Naive thymus-derived CD4-positive, alpha-beta T cell (primary cell): ENCODE measurements around the gene NAA40. TPM values are rescaled to one million over a fixed set of nuclear protein-coding genes. Genes with fewer than 3 reads are reported as not detected.

Source experiments
- ATAC-seq: fragments of 150-1000 bp; cut with Tn5 transposase; 2 replicates; pipeline ENCODE4 v1.10.0; 2021; ENCODE audit warnings: mild to moderate bottlenecking, moderate library complexity
- CTCF ChIA-PET: fragments of 350-600 bp; sonication (Branson Sonifier 250); formaldehyde crosslinking; loops from one replicate; lab custom pipeline; 2021; ENCODE audit warnings: antibody characterized with exemption; lab: Charles Lee
- POLR2A ChIA-PET: fragments of 350-600 bp; sonication (Branson Sonifier 250); formaldehyde crosslinking; loops from one replicate; lab custom pipeline; 2021; ENCODE audit warnings: antibody characterized with exemption, inconsistent platforms; lab: Charles Lee
- DNase-seq, 9 donors: peaks; one replicate each; pipeline versions ENCODE4 v3.0.0 to v3.0.0-alpha.2; 2020 to 2022; ENCODE audit warnings: mixed read lengths in 1 of 9
- H3K27ac ChIP-seq: one replicate; pipeline ENCODE4 v1.7.0; 2013; ENCODE audit warnings: mild to moderate bottlenecking, low read depth, low read length, moderate library complexity
- H3K27me3 ChIP-seq, 2 donors: one replicate each; pipeline ENCODE4 v1.7.0; 2013; ENCODE audit warnings: low read length in 2 of 2, mild to moderate bottlenecking in 2 of 2, moderate library complexity in 2 of 2; ENCODE audit not compliant: control insufficient read depth in 2 of 2, insufficient read depth in 2 of 2
- H3K36me3 ChIP-seq, 3 experiments: 1 replicate in 2 of 3; 2 replicates in 1 of 3; pipeline ENCODE4 v1.7.0; 2013; ENCODE audit warnings: low read length in 3 of 3, mild to moderate bottlenecking in 3 of 3, moderate library complexity in 1 of 3; ENCODE audit not compliant: insufficient read depth in 3 of 3, control insufficient read depth in 2 of 3
- H3K4me1 ChIP-seq, 2 donors: one replicate each; pipeline ENCODE4 v1.7.0; 2013; ENCODE audit warnings: low read length in 2 of 2, mild to moderate bottlenecking in 2 of 2, moderate library complexity in 1 of 2; ENCODE audit not compliant: control insufficient read depth in 2 of 2, insufficient read depth in 2 of 2
- H3K4me3 ChIP-seq: 2 replicates; pipeline ENCODE4 v1.7.0; 2013; ENCODE audit warnings: mild to moderate bottlenecking, low read length
- H3K9me3 ChIP-seq, 3 experiments: 1 replicate in 2 of 3; 2 replicates in 1 of 3; pipeline ENCODE4 v1.7.0; 2013; ENCODE audit warnings: low read length in 3 of 3; ENCODE audit not compliant: control insufficient read depth in 2 of 3
- H3K27ac Mint-ChIP-seq, 9 donors: one replicate each; pipeline ENCODE4 v1.8.0; 2020 to 2022; ENCODE audit warnings: mixed read lengths in 9 of 9, mild to moderate bottlenecking in 8 of 9, moderate library complexity in 5 of 9, inconsistent platforms in 2 of 9
- H3K27me3 Mint-ChIP-seq, 5 donors: one replicate each; pipeline ENCODE4 v1.8.0; 2021 to 2022; ENCODE audit warnings: mixed read lengths in 5 of 5, mild to moderate bottlenecking in 1 of 5
- H3K36me3 Mint-ChIP-seq, 5 donors: one replicate each; pipeline ENCODE4 v1.8.0; 2020 to 2022; ENCODE audit warnings: mixed read lengths in 5 of 5, mild to moderate bottlenecking in 3 of 5, inconsistent platforms in 1 of 5
- H3K4me1 Mint-ChIP-seq, 7 donors: one replicate each; pipeline ENCODE4 v1.8.0; 2020 to 2022; ENCODE audit warnings: mixed read lengths in 7 of 7, mild to moderate bottlenecking in 3 of 7, inconsistent platforms in 1 of 7
- H3K4me3 Mint-ChIP-seq, 10 donors: one replicate each; pipeline ENCODE4 v1.8.0; 2020 to 2022; ENCODE audit warnings: mild to moderate bottlenecking in 10 of 10, mixed read lengths in 10 of 10, moderate library complexity in 6 of 10, inconsistent platforms in 2 of 10
- H3K9me3 Mint-ChIP-seq, 11 donors: one replicate each; pipeline ENCODE4 v1.8.0; 2020 to 2022; ENCODE audit warnings: mixed read lengths in 11 of 11, mild to moderate bottlenecking in 4 of 11, inconsistent platforms in 1 of 11, moderate library complexity in 1 of 11
- intact Hi-C, 2 donors: fragments of 100-400 bp; cut with micrococcal nuclease; formaldehyde crosslinking; loops; one replicate each; pipeline ENCODE4 v1.15.1; 2023
- polyA plus RNA-seq, 2 donors: library from polyadenylated mRNA; unstranded; fragments of 300-500 nt; fragmentation: Illumina TruSeq; gene quantifications; one replicate each; pipeline ENCODE4 v1.2.3, GENCODE V29; 2021
- total RNA-seq, 6 experiments: library from RNA in 5 of 6; stranded (reverse) in 5 of 6; gene quantifications; 1 replicate in 5 of 6; 2 replicates in 1 of 6; pipeline ENCODE4 v1.2.3 and lab custom pipeline; 2021 to 2026

NAA40 gene
- 10 to 100 TPM; 21.0 to 39.8 (median 24.8) TPM for total RNA-seq
- polyA plus RNA-seq, result 10 to 100 TPM in 1 of 2 donors, 1 to 10 TPM in 1; 5.1 to 10.3 TPM
- total RNA-seq (lab: John Stamatoyannopoulos, UW), result 30.8 reads per million, percentile 60 among the genes with 10 or more reads in this experiment

DNA sequence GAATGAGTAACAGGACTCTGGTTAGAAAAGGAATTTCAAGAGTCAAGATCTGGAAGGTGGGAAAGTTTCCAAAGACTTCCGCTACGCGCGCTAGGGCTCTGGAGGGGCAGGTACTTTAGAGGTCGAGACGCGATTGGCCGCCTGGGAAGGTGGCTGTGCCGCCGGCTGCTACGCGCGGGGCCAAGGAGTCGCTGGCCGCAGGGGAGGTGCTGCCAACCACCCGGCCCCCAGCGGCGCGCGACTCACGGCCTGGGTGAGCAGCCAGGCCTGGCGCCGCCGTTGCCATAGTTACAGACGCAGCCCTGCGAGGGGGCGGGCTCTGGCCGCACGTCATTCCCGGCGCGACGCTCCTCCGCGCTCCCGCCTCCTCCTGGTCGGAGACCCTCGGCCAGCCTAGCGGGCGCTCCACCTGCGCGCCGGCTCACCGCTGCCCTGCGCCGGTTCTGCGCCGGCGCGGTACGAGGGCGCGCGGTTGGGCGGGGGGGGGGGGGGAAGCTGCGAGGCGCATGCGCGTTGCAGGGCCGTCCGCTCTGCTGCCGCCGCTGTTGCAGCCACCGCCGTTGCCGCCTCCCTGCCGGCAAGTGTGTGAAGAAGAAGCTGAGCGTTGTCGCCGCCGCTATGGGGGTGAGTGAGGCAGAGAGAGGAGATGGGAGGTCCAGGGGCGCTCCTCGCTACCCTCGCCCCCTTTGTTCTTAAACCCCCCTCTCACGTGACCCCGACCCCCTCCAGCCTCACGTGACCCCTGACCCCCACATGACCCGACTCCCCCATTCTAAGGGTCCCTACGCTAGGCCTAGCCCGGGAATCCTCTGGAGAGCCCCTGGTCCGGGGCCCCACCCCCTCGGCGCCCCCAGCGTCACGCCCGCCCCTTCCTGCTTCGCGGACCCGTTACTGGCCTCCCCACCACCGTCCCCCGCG, at the start of gene NAA40:
Gene NAA40 (plus strand): TSS at position 524 of the 918 bp plus-strand sequence. CDS start 95 bp downstream, at position 619.
- no peaks in the 10 kb centered on the region for H3K27me3 ChIP-seq
- peaks cover 0 to 3% (median 0%) of the 10 kb centered on the region in 5 donors for H3K36me3 Mint-ChIP-seq
- H3K9me3 ChIP-seq, result no peaks in the 10 kb centered on the region
- intact Hi-C loops, result loop anchor here (1.0 kb wide), 5 partner anchors 21 to 101 kb away; partner anchors contain the start of genes COX8A (in 2 of the 2), OTUB1 (in 1 of the 2) and RCOR2 (in 1 of the 2)
- H3K9me3 Mint-ChIP-seq, result peaks cover 0 to 4% (median 0%) of the 10 kb centered on the region in 11 donors
- peak within 1 kb of the TSS; percentile 80 to 99 (median 94) for H3K4me3 Mint-ChIP-seq
- CTCF ChIA-PET, result interaction anchor here (0.8 to 1.1 kb wide), 2 partner anchors 21 to 102 kb away, joined by 3 to 11 read pairs; no protein-coding TSS in a partner anchor
- peaks cover 22 to 28% (median 27%) of the 10 kb centered on the region in 7 donors for H3K4me1 Mint-ChIP-seq
- peak within 1 kb of the TSS; percentile 84 for H3K4me3 ChIP-seq
- peaks cover 11 to 18% of the 10 kb centered on the region in 2 donors for H3K4me1 ChIP-seq
- H3K27me3 Mint-ChIP-seq, result peaks cover 0 to 2% (median 0%) of the 10 kb centered on the region in 5 donors
- peak within 1 kb of the TSS; percentile 81 to 95 (median 89) for H3K27ac Mint-ChIP-seq
- peaks cover 0 to 4% (median 0%) of the 10 kb centered on the region in 3 experiments for H3K36me3 ChIP-seq
- H3K27ac ChIP-seq, result peak within 1 kb of the TSS; percentile 73
- DNase-seq, result peak; percentile 78 to 91 (median 84)
- POLR2A ChIA-PET, result no interaction called here
- ATAC-seq, result peak; percentile 92

- Mint-ChIP-seq H3K27me3 (no peaks in the 10 kb centered on the region), H3K9me3 (peaks cover 0 to 2% (median 0%) of the 10 kb centered on the region in 11 donors), H3K36me3 (peaks cover 0 to 15% (median 7%) of the 10 kb centered on the region in 5 donors), H3K4me3 (peak overlapping the region; percentile 89 to 98 (median 95)), H3K4me1 (peaks cover 51 to 85% (median 79%) of the 10 kb centered on the region in 7 donors), H3K27ac (peak overlapping the region; percentile 85 to 98 (median 94))
- POLR2A ChIA-PET, result interaction anchor here (0.7 to 7.6 kb wide), 6 partner anchors 9 to 147 kb away, joined by 3 to 51 read pairs (median 4); partner anchors contain the start of gene MARK2
- Histone ChIP-seq H3K27me3 (no peaks in the 10 kb centered on the region), H3K4me1 (peaks cover 49 to 57% of the 10 kb centered on the region in 2 donors), H3K4me3 (peak overlapping the region; percentile 80), H3K27ac (peak overlapping the region; percentile 78), H3K36me3 (no peaks in the 10 kb centered on the region), H3K9me3 (no peaks in the 10 kb centered on the region)
- intact Hi-C loops, result no loop called here
- CTCF ChIA-PET, result interaction anchor here (1.9 to 4.2 kb wide), 4 partner anchors 16 to 55 kb away, joined by 5 to 18 read pairs (median 8); no protein-coding TSS in a partner anchor
- DNase-seq (no peak), ATAC-seq (no peak)
These were observed 49.5 kb upstream of the NAA40 start for GRCh38 chr11:63889344-63889743.

DNA sequence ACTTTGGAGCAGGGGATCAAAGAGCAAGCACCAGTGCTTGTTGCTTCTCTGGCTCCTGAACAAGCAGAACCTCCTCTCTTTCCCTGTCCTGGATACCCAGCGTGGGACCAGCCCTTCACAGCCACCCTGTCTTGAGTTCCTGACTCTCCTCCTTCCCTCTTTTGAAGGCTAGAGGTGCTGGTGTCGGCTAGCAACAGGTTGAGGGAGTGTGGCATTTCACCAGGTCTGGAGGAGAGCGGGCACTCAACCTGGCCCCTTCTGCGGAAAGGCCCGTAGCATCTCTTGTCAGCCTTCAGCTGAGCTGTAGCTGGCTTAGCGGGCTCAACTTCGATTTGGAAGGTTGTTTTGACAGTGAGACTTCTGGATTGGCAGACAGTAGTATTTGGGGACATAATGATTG, 48.4 kb upstream of the NAA40 start:
- intact Hi-C loops, result no loop called here
- no peak overlapping the region for H3K4me3 ChIP-seq
- peaks cover 49 to 56% of the 10 kb centered on the region in 2 donors for H3K4me1 ChIP-seq
- ChIA-PET CTCF (interaction anchor here (1.9 to 4.2 kb wide), 3 partner anchors 16 to 54 kb away, joined by 5 to 18 read pairs (median 7); no protein-coding TSS in a partner anchor), POLR2A (interaction anchor here (1.2 to 7.6 kb wide), 5 partner anchors 8 to 52 kb away, joined by 3 to 51 read pairs (median 7); partner anchors contain the start of gene MARK2)
- no peaks in the 10 kb centered on the region for H3K27me3 ChIP-seq
- no peaks in the 10 kb centered on the region for H3K27me3 Mint-ChIP-seq
- ATAC-seq (no peak), DNase-seq (no peak)
- H3K36me3 ChIP-seq, result peaks cover 0 to 7% (median 4%) of the 10 kb centered on the region in 3 experiments
- H3K9me3 Mint-ChIP-seq, result peaks cover 0 to 2% (median 0%) of the 10 kb centered on the region in 11 donors
- H3K9me3 ChIP-seq, result no peaks in the 10 kb centered on the region
- H3K36me3 Mint-ChIP-seq, result peaks cover 0 to 19% (median 7%) of the 10 kb centered on the region in 5 donors
- peak overlapping the region; percentile 89 to 98 (median 95) for H3K4me3 Mint-ChIP-seq
- peak overlapping the region; percentile 78 for H3K27ac ChIP-seq
- H3K4me1 Mint-ChIP-seq, result peaks cover 47 to 81% (median 73%) of the 10 kb centered on the region in 7 donors
- H3K27ac Mint-ChIP-seq, result peak overlapping the region in 8 of 9 donors; percentile 14 to 94 (median 82)

DNA sequence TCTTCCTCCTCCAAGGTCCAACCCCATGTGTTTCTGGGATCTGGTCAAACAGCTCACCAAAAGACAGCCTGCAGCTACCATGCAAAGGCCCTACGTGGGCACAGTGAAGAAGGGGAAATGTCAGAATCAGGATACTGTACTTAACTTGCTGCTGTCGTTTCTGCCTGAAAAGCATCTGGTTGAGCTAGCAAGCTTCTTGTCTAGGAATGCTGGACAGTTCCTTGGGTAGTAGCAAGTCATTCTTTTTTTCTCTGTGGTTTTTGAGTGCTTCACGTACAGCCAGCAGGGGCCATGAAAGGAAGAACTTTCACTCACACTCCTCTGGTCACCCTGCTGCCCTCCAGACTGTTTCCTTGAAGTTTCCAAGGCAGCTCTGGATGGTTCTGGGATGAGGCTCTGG, 46.6 kb upstream of the NAA40 start:
- Histone ChIP-seq H3K9me3 (no peaks in the 10 kb centered on the region), H3K4me1 (peaks cover 53 to 54% of the 10 kb centered on the region in 2 donors), H3K27ac (no peak overlapping the region), H3K4me3 (no peak overlapping the region), H3K27me3 (no peaks in the 10 kb centered on the region), H3K36me3 (peaks cover 12 to 26% (median 16%) of the 10 kb centered on the region in 3 experiments)
- CTCF ChIA-PET, result interaction anchor here (1.2 to 2.2 kb wide), 2 partner anchors 10 to 55 kb away, joined by 3 to 12 read pairs; partner anchors contain the start of gene MARK2
- ATAC-seq, result no peak
- Mint-ChIP-seq H3K4me1 (peaks cover 50 to 85% (median 76%) of the 10 kb centered on the region in 7 donors), H3K27me3 (no peaks in the 10 kb centered on the region), H3K27ac (peak overlapping the region in 6 of 9 donors; percentile 16 to 94 (median 64)), H3K4me3 (peak overlapping the region in 8 of 10 donors; percentile 8 to 92 (median 28)), H3K9me3 (peaks cover 0 to 2% (median 0%) of the 10 kb centered on the region in 11 donors), H3K36me3 (peaks cover 6 to 34% (median 13%) of the 10 kb centered on the region in 5 donors)
- peak in 1 of 9 donors; percentile 24 for DNase-seq
- intact Hi-C loops, result no loop called here
- POLR2A ChIA-PET, result interaction anchor here (1.2 kb wide), 1 partner anchor 54 kb away, joined by 5 read pairs; the partner anchor contains the start of gene MARK2

- Mint-ChIP-seq H3K9me3 (peaks cover 0 to 1% (median 0%) of the 10 kb centered on the region in 11 donors), H3K27me3 (no peaks in the 10 kb centered on the region), H3K27ac (peak overlapping the region in 1 of 9 donors; percentile 32), H3K36me3 (peaks cover 9 to 43% (median 16%) of the 10 kb centered on the region in 5 donors), H3K4me1 (peaks cover 42 to 77% (median 70%) of the 10 kb centered on the region in 7 donors), H3K4me3 (peak overlapping the region in 2 of 10 donors; percentile 48 to 51)
- ATAC-seq (no peak), DNase-seq (no peak)
- peaks cover 44% of the 10 kb centered on the region in 2 donors for H3K4me1 ChIP-seq
- no peak overlapping the region for H3K4me3 ChIP-seq
- H3K27me3 ChIP-seq, result no peaks in the 10 kb centered on the region
- no peak overlapping the region for H3K27ac ChIP-seq
- ChIA-PET CTCF (interaction anchor here (0.6 to 2.2 kb wide), 2 partner anchors 56 to 108 kb away, joined by 4 to 12 read pairs; partner anchors contain the start of gene MARK2), POLR2A (no interaction called here)
- intact Hi-C loops, result no loop called here
- no peaks in the 10 kb centered on the region for H3K9me3 ChIP-seq
- peaks cover 16 to 37% (median 22%) of the 10 kb centered on the region in 3 experiments for H3K36me3 ChIP-seq
These were observed 45.4 kb upstream of the NAA40 start for GRCh38 chr11:63893355-63893754.
